Measurements from ENCODE around the gene CAMK1.

Gene CAMK1

DNA sequence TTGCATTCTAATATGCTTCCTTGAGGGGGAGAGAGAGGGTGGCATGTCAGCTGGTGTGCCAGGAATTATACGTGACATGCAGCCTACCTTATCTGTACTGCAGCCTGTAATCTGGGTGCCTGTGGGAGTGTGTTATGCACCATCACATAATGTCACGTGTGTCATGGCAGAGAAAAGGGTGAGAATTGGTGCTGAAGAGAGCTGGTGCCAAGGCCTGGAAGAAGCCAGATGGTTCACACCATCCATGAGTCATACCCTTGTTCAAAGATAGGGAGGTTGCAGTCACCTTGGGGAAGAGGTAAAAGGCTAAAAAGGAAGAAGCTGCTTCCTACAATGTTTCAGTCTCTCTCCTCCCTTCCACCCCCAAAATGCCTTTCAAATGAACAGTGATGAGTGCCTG lies 32.9 kb downstream of the CAMK1 start:
- DNase-seq (ENCODE audit: low read depth), result no peak

DNA sequence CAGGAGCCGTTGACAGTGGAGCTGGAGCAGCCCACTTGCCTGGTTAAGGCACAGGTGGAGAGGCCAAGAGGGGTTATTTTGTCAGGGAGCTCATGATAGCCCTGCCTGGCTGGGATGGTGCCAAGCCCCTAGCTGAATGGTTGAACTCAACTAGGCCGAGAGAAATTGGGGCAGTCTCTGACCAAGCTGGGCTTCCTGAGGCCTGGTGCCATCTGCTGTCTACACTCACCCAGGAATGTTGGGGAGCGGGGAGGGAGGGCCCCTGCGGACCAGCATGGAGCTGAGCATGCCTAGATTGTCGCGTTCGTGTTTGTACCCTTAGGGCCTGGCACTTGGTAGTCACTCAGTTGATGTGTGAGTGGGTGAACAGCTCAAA lies 37.0 kb downstream of the CAMK1 start:
- no peak for DNase-seq (ENCODE audit: low read depth)

DNA sequence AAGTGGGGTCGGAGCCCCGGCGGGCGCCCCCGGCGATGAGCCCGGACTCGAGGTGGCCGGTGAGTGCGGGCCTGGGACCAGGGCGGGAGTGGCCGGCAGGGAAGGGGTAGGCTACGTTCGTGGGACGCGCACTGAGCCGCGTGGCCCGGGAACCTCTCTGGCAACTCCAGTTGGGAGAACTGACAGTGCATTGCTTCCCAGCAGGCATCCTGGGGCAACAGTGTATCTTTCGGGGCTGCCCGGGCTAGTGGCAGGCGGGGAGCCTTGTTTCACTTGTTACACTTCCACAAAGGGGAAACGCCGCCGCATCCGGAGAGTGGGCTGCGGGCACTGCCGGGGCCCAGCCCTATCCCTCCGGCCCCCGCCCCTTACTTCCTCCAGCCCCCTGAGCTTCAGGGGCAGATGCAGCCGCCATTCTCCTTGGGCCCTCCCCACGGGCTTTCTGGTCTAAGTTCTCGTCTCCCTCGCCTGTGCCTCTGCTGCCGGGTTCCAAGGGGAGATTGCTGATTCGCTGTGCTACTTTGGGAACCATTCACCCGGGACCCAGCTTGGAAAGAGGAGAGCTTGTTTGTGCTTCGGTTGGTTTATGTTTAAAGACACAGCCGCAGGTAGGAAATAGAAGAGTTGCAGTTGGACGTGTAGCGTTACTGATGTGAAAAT lies 37.5 kb downstream of the CAMK1 start:
- no peak for DNase-seq (ENCODE audit: low read depth)

DNA sequence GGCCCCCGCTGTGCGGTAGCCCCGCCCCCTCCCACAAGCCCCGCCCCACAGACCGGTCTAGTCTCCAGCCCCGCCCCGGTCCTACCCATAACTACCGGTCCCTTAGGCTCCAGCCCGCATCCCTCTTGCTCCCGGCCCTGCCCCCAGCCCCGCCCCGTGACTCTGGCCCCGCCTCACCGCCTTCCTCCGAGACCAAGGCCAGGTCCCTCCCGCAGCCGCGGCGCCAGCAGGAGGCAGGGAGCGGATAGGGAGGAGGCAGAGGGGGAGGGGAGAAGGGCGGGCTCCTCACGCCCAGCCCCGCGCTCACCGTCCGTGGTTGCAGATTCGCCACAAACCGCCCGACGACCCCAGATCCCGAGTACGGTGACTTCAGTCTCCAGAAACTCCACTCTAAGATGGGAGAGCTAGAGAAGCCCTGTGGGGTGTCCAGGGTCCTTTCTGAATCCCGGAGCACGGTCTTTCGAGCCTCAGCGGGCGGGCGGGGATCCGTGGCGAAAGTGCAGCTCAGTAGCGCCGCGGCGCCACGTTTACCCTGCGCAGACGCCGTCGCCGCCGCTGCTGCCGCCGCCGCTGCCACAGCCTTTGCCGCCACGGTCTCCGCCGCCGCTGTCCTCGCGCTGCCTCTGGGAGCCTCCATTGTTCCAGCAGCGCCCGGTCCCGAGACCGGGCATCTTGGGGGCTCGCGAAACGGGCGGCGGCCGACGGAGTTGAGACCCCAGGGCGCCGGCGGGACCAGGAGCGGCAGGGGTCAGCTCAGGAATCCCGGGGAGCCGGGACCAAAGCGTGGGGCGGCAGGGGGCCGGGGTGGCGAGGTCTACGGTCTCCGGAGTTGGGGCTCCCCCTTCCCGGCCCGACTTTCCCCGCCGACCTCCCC lies 38.3 kb downstream of the CAMK1 start, which contains the start of gene BRPF1:
Gene BRPF1 (plus strand): TSS at position 530 of the 874 bp plus-strand sequence. CDS start 2,406 bp downstream, outside the sequence.
- DNase-seq (ENCODE audit: low read depth), result peak; percentile 90

DNA sequence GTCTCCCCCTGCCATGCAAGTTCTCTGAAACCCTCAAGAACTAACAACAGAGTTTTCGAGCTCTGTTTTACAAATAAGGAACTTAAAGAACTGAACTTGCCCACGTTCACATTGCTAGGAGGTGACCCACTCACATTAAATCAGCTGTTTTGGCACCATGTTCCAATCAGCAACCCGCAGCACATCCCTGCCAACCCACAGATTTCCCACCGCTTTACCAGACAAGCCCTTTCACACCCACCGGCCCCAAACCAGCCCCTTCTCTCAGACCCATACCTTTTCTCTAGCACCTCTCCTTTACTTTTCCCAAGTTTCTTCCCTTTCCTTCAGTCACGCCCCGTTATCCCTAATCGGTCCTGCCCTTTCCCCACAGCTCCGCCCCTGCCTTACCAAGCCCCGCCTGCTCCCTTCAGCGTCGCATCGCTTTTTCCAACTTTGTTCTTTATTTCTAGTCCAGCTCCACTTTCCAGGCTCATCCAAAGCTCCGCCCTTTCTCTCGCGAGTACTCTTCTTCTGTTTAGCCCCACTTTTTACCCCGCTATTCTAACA lies 39.0 kb downstream of the CAMK1 start:
- DNase-seq (ENCODE audit: low read depth), result no peak

DNA sequence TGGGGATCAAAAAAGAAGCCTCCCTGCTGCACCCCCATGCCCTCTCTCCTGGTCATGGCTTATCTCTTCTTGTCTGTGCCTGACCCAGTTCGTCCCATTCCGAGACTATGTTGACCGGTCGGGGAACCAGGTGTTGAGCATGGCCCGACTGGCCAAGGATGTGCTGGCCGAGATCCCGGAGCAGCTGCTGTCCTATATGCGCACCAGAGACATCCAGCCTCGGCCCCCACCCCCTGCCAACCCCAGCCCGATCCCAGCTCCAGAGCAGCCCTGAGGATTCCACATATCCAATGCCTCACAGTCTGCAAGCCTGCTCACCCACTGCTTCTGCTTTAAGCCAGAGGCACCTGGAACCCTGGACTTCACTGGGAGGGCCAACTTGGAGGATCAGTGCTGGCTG lies 40.3 kb downstream of the CAMK1 start:
- DNase-seq (ENCODE audit: low read depth), result no peak

DNA sequence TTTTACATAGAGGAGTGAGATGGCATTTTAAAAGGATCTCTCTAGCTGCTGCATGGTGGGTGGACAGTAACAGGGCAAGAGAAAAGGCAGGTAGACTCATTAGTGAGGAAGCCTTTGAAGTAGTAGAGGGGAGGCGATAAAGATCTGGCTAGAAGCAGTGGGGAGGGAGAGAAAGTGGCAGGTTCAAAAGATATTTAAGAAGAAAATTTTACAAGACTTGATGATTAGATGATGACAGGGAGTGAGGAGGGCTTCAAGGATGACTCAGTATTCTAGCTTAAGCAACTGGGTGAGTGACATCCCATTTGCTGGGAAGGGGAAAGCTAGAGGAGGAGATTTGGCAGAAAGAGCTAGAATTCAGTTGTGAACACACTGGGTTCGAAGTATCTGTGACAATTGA lies 42.0 kb downstream of the CAMK1 start:
- no peak for DNase-seq (ENCODE audit: low read depth)

DNA sequence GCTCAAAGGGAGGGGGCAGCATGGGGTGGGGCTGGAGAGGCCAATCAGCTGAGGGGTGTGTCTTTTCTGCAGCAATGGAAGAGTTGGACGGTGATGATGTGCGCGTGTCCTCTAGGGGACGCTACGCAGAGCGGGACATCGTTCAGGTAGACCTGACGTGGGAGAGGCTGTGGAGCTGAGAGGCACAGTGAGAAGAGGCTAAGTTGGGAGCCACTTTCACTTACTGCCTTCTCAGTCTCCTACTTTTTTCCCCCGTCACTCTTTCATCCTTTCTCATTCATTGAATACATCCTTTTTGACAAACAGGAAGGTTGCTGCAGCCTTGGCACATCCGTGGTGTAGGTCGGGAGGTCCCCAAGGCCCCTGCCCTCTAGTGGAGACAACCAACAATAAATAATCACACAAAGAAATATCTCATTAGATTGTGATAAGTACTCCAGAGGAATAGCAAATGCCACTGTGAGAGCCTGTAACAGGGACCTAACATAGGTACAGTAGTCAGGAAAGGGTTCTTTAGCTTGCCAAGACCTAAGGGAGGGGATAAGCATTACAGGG lies 42.6 kb downstream of the CAMK1 start:
- no peak for DNase-seq (ENCODE audit: low read depth)

DNA sequence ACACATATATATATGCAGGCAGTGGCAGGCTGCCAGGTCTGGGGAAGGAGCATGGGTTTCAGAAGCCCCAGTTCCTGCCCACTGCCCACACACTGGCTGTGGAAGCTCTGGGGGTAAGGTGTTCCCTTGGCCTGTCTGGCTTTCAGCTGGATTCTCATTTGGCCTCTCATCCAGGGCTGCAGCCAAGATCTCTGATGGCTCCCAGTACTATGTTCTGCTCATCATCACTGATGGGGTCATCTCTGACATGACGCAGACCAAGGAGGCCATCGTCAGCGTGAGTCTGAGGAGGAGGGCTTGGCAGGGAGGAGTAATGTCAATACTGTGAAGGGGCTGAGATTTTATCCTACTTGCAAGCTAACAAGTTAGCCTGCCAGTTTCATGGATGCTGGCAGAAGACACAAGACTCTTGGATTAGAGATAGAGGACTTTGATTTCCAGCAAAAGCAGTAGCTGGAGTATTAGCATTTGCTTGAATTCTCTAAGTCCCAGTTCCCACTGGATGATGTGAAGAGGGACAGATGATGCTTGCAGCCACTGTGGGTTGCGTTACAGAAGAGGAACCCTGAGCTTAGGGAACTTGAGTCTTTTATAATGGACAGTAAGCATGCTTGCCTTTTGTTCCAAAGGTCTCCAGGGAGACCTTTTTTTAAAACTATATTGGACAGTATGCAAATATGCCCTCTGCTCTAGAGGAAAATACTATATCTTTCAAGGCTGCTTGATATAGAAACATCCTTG lies 43.8 kb downstream of the CAMK1 start:
- DNase-seq (ENCODE audit: low read depth), result no peak

DNA sequence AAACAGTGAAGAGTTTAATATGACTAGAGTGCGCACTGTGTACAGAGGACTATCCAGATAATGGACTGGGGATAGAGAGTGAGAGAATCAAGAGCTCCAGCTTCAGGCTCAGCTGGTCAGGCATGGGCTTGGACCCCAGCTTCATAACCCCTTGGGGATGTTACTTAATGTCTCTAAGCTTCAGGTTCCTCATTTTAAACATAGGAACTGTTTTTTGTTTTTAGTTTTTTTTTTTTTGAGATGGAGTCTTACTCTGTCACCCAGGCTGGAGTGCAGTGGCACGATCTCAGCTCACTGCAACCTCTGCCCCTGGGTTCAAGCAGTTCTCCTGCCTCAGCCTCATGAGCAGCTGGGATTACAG lies 48.1 kb downstream of the CAMK1 start:
- DNase-seq (ENCODE audit: low read depth), result no peak

DNA sequence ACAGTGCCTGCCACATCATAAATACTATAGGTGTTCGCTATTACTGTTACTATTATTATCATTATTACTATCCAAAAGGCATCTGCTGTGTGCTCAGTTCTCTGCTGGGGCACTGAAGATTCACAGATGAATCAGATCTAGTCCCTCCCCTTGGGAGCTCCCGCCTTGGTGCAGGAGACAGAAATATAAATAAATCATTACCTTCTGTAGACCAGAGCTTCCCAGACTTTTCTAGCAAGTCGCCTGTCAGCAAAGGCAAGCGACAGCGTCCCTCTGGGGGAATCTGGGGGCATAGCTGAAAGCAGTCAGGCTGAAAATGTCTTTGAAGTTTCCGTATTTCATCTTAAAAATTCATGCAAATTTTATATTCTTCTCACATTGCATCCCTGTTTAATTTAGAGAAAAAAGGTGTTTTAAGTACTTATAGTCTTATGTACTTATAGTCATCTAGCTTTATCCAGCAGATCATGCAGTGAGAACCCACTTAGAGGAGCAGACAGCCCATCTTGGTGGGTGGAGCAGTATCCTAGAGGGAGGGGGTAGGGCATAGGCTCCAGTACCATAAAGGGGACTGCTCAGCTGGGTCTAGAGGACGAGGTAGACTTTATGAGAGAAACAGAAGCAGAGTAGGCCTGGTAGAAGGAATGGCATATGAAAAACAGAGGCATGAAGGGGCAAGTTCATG lies 48.6 kb downstream of the CAMK1 start:
- DNase-seq (ENCODE audit: low read depth), result no peak

DNA sequence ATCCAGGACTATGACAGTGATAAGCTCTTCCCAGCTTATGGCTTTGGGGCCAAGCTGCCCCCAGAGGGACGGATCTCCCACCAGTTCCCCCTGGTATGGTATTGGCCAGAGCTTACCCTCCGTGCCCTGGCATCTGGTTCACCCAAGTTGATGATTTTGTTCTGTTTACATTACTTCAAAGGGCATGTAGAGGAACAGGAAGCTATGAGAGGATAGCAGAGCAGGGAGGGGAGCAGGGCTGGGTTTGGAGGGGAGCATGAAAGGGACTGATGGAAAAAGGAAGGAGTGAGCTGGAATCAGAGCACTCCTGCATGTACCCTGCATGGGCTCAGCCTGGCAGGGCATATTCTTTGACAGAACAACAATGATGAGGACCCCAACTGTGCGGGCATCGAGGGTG lies 51.6 kb downstream of the CAMK1 start:
- DNase-seq (ENCODE audit: low read depth), result no peak

DNA sequence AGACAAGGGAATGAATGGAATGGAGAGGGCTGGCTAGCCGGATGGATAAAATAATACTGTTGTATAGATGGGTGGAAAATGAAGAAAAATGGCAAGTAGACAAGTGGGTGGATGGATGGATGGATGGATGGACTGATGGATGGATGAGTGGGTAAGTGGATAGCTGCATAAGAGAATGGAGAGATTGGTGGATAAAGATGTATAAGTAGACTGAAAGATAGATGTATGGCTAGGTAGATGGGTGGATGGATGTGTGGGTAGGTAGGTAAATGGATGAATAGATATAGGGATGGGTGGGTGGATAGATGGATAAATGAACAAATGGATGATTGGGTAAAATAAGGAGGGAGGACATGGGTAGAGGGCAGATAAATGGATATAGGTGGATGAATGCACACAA lies 52.2 kb downstream of the CAMK1 start:
- DNase-seq (ENCODE audit: low read depth), result no peak

DNA sequence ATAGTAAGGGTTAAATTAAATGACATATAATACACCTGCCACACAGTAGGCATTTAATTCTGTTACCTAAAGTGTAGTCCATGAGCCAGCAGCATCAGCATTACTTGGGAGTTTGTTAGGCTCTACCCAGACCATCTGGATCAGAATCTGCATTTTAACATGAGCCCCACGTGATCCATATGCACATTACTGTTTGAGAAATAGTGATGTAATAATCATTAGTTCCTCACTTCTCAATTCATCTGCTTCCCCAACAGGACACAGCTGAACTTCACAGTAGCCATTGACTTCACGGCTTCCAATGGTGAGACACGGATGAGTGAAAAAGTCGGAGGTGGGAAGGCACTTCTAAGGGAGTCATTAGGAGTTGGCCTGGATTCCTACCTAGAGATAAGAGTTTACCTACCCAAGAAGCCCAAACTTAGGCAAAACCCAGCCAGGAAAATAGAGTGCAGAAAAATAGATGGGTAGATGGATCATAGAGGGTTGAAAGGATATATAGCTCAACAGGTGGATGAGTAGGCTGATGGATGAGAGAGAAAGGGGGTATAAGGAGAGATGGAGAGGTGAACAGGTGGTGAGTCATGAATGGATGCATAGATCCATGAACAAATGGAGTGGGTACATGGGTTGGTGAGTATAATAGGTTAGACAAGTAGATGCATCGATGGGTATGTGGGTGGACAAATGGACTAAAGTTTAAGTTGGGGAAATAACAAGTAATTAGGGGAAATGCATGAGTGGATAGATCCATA lies 52.8 kb downstream of the CAMK1 start:
- DNase-seq (ENCODE audit: low read depth), result no peak

DNA sequence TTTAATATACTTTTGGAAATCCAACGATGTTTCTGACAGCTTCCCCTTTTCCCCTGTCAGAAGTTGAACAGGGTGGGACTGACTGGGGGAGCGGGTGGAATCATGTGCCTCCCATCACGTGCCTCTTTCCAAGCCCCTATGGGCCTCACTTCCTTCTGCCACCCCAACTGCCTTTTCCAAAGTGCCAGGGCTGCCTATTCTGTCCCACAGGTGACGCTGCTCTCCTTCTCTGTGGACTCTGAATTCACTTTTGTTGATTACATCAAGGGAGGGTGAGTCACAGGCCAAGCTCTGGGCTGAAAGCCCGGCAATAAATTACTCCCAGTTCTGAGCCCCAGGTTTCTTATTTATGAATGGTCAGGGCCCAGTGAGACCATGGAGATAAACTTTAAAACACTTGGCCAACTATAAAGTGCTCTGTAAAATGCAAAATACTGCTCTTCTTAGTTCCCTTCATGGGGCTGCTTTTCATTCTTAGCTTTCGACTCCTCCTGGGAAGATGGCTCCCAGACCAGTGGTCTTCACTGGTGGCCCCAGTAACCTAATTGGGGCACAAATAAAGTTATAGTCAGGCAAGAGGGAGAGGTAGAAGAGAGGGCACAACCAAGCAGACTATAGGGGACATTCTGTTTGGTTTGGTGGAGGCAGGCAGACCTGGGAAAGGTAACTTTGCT lies 53.8 kb downstream of the CAMK1 start:
- peak; percentile 82 for DNase-seq (ENCODE audit: low read depth)

DNA sequence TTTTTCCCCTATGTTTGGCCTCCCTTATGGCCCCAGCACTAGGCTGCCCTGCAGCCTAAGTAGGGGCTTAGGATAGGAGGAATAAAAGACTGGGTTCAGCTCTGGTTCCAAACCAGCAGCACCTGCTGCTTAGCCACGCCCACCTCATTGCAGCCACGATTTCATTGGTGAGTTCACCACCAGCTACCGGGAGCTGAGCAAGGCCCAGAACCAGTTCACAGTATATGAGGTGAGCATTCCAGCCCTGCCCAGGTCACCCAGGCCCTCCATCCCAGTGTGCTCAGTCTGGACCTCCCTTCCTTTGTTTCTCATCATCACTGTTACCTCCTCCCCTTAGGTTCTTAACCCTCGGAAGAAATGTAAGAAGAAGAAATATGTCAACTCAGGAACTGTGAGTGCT lies 54.6 kb downstream of the CAMK1 start:
- DNase-seq (ENCODE audit: low read depth), result no peak

DNA sequence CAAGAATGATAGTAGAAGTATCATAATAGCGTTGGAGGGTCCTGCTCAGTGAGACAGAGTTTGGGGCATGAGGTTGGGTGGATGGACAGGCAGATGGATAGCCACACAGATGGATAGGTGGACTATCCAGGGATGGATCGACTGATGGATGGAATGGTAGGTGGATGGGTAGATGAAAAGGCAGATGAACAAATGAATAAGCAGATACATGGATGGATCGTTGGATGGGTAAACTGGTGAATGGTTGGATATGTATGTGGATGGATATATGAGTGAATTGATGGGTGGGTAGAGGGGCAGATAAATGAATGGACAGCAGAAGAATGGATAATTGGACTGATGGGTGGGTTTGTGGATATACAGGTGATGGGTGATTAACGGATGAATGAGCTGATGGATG lies 56.6 kb downstream of the CAMK1 start:
- DNase-seq (ENCODE audit: low read depth), result no peak

DNA sequence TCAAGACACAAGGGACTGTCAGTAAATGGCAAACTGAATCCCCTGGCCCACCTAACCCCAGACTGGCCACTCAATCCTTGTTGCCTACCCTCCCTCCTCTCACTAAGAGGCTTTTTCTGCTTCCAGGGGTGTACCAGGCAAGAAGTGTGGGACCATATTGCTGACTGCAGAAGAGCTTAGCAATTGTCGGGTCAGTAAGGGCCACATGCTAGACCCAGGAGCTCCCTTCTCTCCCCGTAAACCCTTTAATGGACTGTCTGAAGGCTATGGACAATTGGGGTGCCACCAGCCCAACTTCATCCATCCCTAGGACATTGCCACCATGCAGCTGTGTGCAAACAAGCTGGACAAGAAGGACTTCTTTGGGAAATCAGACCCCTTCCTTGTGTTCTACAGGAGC lies 57.3 kb downstream of the CAMK1 start:
- DNase-seq (ENCODE audit: low read depth), result no peak

DNA sequence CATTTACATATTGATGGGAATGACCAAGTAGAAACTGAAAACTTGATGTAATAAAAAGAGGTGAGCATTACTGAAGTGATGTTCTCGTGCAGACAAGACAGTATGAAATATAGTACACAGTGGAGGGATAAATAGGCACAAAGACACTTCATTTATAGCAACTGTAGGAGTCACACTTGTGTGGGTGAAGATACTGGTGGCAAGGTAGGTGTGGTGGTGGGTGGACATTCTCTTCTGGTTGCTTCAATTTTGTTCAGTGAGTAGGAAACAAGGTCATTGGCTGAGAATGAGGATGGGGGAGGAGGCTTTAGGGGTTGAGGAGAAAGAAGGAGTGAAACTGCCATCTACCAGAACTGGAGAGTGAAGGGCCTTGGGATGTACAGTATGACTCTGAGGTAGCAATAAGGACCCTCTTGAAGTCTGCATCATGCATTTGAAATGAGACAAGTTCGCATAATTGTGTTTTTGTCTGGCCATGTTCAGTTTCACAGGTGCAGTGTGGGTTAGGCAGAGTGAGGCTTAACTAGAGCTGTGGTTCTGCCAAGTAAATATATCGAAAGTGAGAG lies 59.5 kb downstream of the CAMK1 start:
- no peak for DNase-seq (ENCODE audit: low read depth)

Data from HS-5 (cell line).